Esophagus muscularis mucosa (tissue), 4 donors: Measurements from ENCODE around the gene SSBP4. TPM values are rescaled to one million over a fixed set of nuclear protein-coding genes. Genes with fewer than 3 reads are reported as not detected.

Source experiments
- DNase-seq: peaks from one replicate; pipeline ENCODE4 v3.0.0-alpha.2; 2017; ENCODE audit errors: extremely low spot score
- H3K27ac ChIP-seq, 4 donors: fragments of 200-600 bp; sonication (generic); replicated peaks in 1 of 4; 1 replicate in 3 of 4; 2 replicates in 1 of 4; pipeline ENCODE4 v1.5.1; 2016 to 2019; ENCODE audit warnings: mild to moderate bottlenecking in 1 of 4
- H3K27me3 ChIP-seq, 4 donors: fragments of 200-600 bp; sonication (generic); one replicate each; pipeline versions ENCODE4 v1.5.1 to v1.6.0; 2016 to 2019
- H3K36me3 ChIP-seq, 4 donors: fragments of 200-600 bp; sonication (generic); one replicate each; pipeline ENCODE4 v1.5.1; 2016 to 2019
- H3K4me1 ChIP-seq, 4 donors: fragments of 200-600 bp; sonication (generic); one replicate each; pipeline ENCODE4 v1.5.1; 2016 to 2019
- H3K4me3 ChIP-seq, 4 donors: fragments of 200-600 bp; sonication (generic); 1 replicate in 2 of 4; 2 replicates in 2 of 4; pipeline ENCODE4 v1.5.1; 2016 to 2019; ENCODE audit warnings: mild to moderate bottlenecking in 4 of 4, moderate library complexity in 1 of 4
- H3K9me3 ChIP-seq, 4 donors: fragments of 200-600 bp; sonication (generic); 1 replicate in 3 of 4; 2 replicates in 1 of 4; pipeline ENCODE4 v1.5.1; 2016 to 2019
- EP300 ChIP-seq: sonication (generic); formaldehyde crosslinking; IDR thresholded peaks from one replicate; pipeline ENCODE4 v1.6.1; 2017; ENCODE audit warnings: antibody characterized with exemption
- POLR2A ChIP-seq: fragments of 450-650 bp; IDR thresholded peaks from one replicate; pipeline ENCODE4 v1.6.1; 2017; ENCODE audit warnings: antibody characterized with exemption, moderate library complexity, mild to moderate bottlenecking, low read depth
- POLR2AphosphoS5 ChIP-seq, 2 donors: sonication (generic); formaldehyde crosslinking; IDR thresholded peaks; one replicate each; pipeline ENCODE4 v1.6.1; 2017; ENCODE audit warnings: antibody characterized with exemption in 2 of 2
- WGBS: methylation state at CpG from one replicate; pipeline ENCODE4 v1.1.5; 2018; 5-methylcytosine and 5-hydroxymethylcytosine counted together
- intact Hi-C: fragments of 100-400 bp; cut with DNase I; formaldehyde crosslinking; loops from one replicate; pipeline ENCODE4 v1.15.1; 2023
- total RNA-seq, 4 donors: library from RNA; depleted of rRNA; stranded (reverse); fragments of >200 nt; gene quantifications; one replicate each; pipeline versions ENCODE4 v1.1.0 to v1.2.1, GENCODE V29; 2016
- TF ChIP-seq, protein P1 (sequence below), 3 experiments: fragments of 200-600 bp in 2 of 3; fragments of 450-650 bp in 1 of 3; sonication (generic) in 2 of 3; IDR thresholded peaks; one replicate each; pipeline ENCODE4 v1.5.1; 2017 to 2019; ENCODE audit warnings: antibody characterized with exemption in 3 of 3, mild to moderate bottlenecking in 2 of 3, moderate library complexity in 1 of 3

The SSBP4 gene
- total RNA-seq, 4 donors from 2014 or later, result 53.2 to 109 (median 77.8) TPM

DNA sequence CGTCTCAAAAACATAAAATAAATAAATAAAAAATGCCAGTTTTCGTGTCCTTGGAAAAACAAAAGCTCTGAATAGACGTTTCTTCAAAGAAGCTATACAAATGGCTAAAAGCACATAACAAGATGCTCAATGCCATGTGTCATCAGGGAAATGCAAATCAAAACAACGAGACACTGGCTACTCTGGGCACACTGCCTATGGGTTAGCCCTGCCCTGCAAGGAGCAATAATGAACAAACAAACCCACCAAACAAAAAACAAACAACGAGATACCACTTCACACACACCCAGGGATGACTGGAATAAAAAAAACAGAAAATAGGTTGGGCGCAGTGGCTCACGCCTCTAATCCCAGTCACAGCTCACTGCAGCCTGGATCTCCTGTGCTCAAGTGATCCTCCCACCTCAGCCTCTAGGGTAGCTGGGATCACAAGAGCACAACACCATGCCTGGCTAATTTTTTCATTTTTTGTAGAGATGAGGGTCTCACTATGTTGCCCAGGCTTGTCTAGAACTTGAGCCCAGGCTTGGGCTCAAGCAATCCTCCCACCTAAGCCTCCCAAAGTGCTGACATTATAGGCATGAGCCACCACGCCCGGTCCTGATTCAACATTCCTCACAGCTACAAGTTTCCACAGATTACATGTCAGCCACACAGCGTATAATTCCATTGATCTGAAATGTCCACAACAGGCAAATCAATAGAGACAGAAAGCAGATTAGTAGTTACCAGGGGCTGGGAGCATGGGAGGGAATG lies 34.2 kb downstream of the SSBP4 start:
- DNase-seq, result no peak
- intact Hi-C loops, result loop anchor here (5.0 kb wide), 1 partner anchor 394 kb away; no protein-coding TSS in a partner anchor
- H3K36me3 ChIP-seq, result peaks cover 17 to 88% (median 66%) of the 10 kb centered on the region in 4 donors

DNA sequence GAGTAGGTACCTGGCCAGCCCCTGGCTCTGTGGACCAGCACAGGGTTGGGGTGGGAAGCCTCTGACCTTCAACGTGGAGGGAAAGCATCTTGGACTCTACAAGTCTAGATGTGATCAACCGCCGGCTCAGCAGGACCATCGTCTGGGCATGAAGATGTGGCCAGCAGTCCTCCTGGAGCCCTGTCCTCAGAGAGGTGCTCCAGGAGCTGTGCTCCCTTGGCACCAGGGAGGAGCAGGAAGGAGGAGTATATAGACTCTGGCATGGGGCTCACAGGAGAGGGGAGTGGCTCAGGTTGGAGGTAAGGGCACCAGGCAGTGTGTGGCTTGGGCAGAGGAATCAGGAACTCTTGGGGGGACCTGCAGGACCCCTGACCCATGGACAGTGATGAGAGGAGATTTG lies 37.1 kb downstream of the SSBP4 start:
- Histone ChIP-seq H3K27me3 (no peaks in the 10 kb centered on the region), H3K36me3 (peaks cover 0 to 76% (median 56%) of the 10 kb centered on the region in 4 donors), H3K27ac (peak overlapping the region; percentile 83 to 95 (median 90)), H3K9me3 (no peaks in the 10 kb centered on the region), H3K4me3 (no peak overlapping the region), H3K4me1 (peaks cover 36 to 67% (median 61%) of the 10 kb centered on the region in 4 donors)
- intact Hi-C loops, result no loop called here
- TF ChIP-seq, protein P1, sequence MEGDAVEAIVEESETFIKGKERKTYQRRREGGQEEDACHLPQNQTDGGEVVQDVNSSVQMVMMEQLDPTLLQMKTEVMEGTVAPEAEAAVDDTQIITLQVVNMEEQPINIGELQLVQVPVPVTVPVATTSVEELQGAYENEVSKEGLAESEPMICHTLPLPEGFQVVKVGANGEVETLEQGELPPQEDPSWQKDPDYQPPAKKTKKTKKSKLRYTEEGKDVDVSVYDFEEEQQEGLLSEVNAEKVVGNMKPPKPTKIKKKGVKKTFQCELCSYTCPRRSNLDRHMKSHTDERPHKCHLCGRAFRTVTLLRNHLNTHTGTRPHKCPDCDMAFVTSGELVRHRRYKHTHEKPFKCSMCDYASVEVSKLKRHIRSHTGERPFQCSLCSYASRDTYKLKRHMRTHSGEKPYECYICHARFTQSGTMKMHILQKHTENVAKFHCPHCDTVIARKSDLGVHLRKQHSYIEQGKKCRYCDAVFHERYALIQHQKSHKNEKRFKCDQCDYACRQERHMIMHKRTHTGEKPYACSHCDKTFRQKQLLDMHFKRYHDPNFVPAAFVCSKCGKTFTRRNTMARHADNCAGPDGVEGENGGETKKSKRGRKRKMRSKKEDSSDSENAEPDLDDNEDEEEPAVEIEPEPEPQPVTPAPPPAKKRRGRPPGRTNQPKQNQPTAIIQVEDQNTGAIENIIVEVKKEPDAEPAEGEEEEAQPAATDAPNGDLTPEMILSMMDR (IDR thresholded peaks at IDR 0.05), result no peak
- TF ChIP-seq EP300 (no peak), POLR2AphosphoS5 (IDR thresholded peaks at IDR 0.05) (no peak), POLR2A (no peak)
- 100% methylated on average over 2 of the region's 4 CpGs for WGBS
- DNase-seq, result no peak

More for the DNA sequence above, 34.2 kb downstream of the SSBP4 start:
- TF ChIP-seq, protein P1 (IDR thresholded peaks at IDR 0.05), result no peak
- TF ChIP-seq EP300 (no peak), POLR2AphosphoS5 (IDR thresholded peaks at IDR 0.05) (no peak), POLR2A (no peak)
- peaks cover 22 to 53% (median 43%) of the 10 kb centered on the region in 4 donors for H3K4me1 ChIP-seq
- no peak overlapping the region for H3K27ac ChIP-seq
- 83% methylated on average over 10 of the region's 10 CpGs for WGBS
- H3K27me3 ChIP-seq, result no peaks in the 10 kb centered on the region
- H3K4me3 ChIP-seq, result no peak overlapping the region
- no peaks in the 10 kb centered on the region for H3K9me3 ChIP-seq

DNA sequence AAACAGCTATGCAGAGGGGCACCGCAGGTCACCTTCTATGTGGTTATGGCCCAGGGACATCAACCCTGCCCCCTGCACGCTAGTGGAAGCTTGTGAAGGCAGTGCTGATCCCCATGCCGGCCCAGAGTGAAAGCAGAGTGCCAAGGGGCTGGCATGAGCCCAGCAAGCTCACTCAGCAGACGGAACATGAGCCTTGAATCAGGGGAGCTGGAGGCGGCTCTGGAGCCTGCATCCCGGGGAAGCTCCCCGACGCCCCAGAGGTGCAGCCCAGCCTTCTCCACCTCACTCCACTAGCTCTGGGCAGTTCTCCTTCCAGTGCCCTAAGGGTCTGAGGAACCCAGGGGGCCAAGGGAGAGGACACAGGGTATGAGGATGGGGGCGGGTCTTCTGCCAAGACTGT lies 37.8 kb downstream of the SSBP4 start:
- Histone ChIP-seq H3K9me3 (no peaks in the 10 kb centered on the region), H3K27ac (peak overlapping the region; percentile 83 to 95 (median 90)), H3K4me3 (no peak overlapping the region), H3K4me1 (peaks cover 39 to 67% (median 63%) of the 10 kb centered on the region in 4 donors), H3K36me3 (peaks cover 0 to 74% (median 56%) of the 10 kb centered on the region in 4 donors), H3K27me3 (no peaks in the 10 kb centered on the region)
- DNase-seq, result no peak
- 66% methylated on average over 7 of the region's 9 CpGs for WGBS
- peak in 1 of 2 donors; percentile 36 for TF ChIP-seq POLR2AphosphoS5 (IDR thresholded peaks at IDR 0.05)
- TF ChIP-seq, protein P1 (IDR thresholded peaks at IDR 0.05), result no peak
- intact Hi-C loops, result no loop called here

DNA sequence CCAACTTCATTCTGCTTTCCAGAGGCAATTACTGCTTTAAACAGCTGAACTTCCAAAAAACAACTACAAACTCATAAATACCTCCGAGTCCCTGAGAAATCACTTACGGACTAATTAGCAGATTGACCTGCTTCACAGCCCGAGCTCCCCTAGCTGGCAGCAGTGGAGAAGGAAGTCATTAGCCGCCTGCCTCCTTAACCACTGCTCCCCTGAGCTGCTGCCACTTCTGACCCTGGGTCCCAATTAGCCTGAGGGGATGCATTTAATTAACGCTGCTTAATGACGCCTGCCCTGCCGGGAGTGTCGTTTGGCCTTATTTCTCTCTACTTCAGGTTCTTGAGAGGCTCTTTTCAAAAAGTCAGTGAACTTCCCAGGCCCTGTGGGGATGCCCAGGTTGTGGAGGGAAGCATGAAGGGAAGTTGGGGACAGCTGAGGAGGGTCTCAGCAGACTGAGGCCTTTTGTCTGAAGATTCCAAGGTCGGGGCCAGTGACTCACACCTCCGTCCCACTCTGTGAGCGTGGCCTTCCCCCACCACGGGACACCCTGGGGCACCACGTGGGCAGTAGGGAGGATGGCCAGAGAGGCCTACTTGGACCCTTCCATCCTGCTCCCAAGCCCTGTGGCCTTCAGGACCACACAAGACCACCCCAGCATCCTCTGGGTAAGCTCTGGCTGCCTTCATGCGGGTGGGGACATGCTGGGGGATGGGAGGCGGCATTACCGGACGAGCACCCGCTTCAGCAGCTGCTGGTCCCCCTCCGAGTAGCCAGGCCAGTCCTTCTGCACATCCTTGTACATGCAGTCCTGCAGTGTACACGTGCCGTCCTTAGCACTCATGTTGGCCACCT lies 38.5 kb downstream of the SSBP4 start:
- TF ChIP-seq, protein P1 (IDR thresholded peaks at IDR 0.05), result no peak
- TF ChIP-seq POLR2A (no peak), POLR2AphosphoS5 (IDR thresholded peaks at IDR 0.05) (no peak), EP300 (no peak)
- Histone ChIP-seq H3K27ac (peak overlapping the region; percentile 83 to 95 (median 90)), H3K9me3 (no peaks in the 10 kb centered on the region), H3K4me3 (no peak overlapping the region), H3K4me1 (peaks cover 42 to 74% (median 70%) of the 10 kb centered on the region in 4 donors), H3K27me3 (no peaks in the 10 kb centered on the region), H3K36me3 (peaks cover 0 to 69% (median 49%) of the 10 kb centered on the region in 4 donors)
- intact Hi-C loops, result no loop called here
- DNase-seq, result no peak
- 87% methylated on average over 19 of the region's 21 CpGs for WGBS
